ENCODE results near the gene TBC1D16.

Gene TBC1D16

GRCh38 chr17:80012765-80013741 is 22.6 kb downstream of the TBC1D16 start:
- Histone ChIP-seq H3K36me3 (peaks cover 8 to 47% (median 25%) of the 10 kb centered on the region in 3 donors), H3K4me1 (peaks cover 0 to 8% (median 2%) of the 10 kb centered on the region in 4 donors), H3K27me3 (no peaks in the 10 kb centered on the region), H3K27ac (no peak overlapping the region), H3K9me3 (no peaks in the 10 kb centered on the region), H3K4me3 (no peak overlapping the region)
- intact Hi-C loops (cut with DNase I; ENCODE audit: low total_unique reads): no loop called here
- DNase-seq: no peak
- no peak for TF ChIP-seq CTCF (IDR thresholded peaks at IDR 0.05)

- H3K27ac ChIP-seq: no peak overlapping the region
- DNase-seq: no peak
- H3K9me3 ChIP-seq: no peaks in the 10 kb centered on the region
- TF ChIP-seq CTCF (IDR thresholded peaks at IDR 0.05): no peak
- H3K27me3 ChIP-seq: no peaks in the 10 kb centered on the region
- peaks cover 0 to 8% (median 2%) of the 10 kb centered on the region in 4 donors for H3K4me1 ChIP-seq
- intact Hi-C loops (cut with DNase I; ENCODE audit: low total_unique reads): no loop called here
- H3K4me3 ChIP-seq: no peak overlapping the region
- peaks cover 8 to 54% (median 25%) of the 10 kb centered on the region in 3 donors for H3K36me3 ChIP-seq
Observed at GRCh38 chr17:80011989-80012555, 23.6 kb downstream of the TBC1D16 start.

- Histone ChIP-seq H3K9me3 (no peaks in the 10 kb centered on the region), H3K27ac (no peak overlapping the region), H3K4me1 (peaks cover 0 to 16% (median 4%) of the 10 kb centered on the region in 4 donors), H3K27me3 (no peaks in the 10 kb centered on the region), H3K36me3 (peaks cover 8 to 54% (median 25%) of the 10 kb centered on the region in 3 donors), H3K4me3 (no peak overlapping the region)
- DNase-seq: no peak
- TF ChIP-seq CTCF (IDR thresholded peaks at IDR 0.05): no peak
- intact Hi-C loops (cut with DNase I; ENCODE audit: low total_unique reads): no loop called here
Observed at GRCh38 chr17:80010283-80010858, 25.3 kb downstream of the TBC1D16 start.

- TF ChIP-seq CTCF (IDR thresholded peaks at IDR 0.05): no peak
- Histone ChIP-seq H3K4me3 (no peak overlapping the region), H3K9me3 (no peaks in the 10 kb centered on the region), H3K36me3 (peaks cover 8 to 54% (median 25%) of the 10 kb centered on the region in 3 donors), H3K4me1 (peaks cover 0 to 17% (median 4%) of the 10 kb centered on the region in 4 donors), H3K27ac (no peak overlapping the region), H3K27me3 (no peaks in the 10 kb centered on the region)
- DNase-seq: no peak
- intact Hi-C loops (cut with DNase I; ENCODE audit: low total_unique reads): no loop called here
Observed at GRCh38 chr17:80009391-80010282, 26.0 kb downstream of the TBC1D16 start.

GRCh38 chr17:80008848-80009247 is 26.8 kb downstream of the TBC1D16 start:
- Histone ChIP-seq H3K36me3 (peaks cover 8 to 59% (median 25%) of the 10 kb centered on the region in 3 donors), H3K4me3 (no peak overlapping the region), H3K27ac (no peak overlapping the region), H3K4me1 (peaks cover 0 to 17% (median 4%) of the 10 kb centered on the region in 4 donors), H3K27me3 (no peaks in the 10 kb centered on the region), H3K9me3 (no peaks in the 10 kb centered on the region)
- DNase-seq: no peak
- intact Hi-C loops (cut with DNase I; ENCODE audit: low total_unique reads): no loop called here
- TF ChIP-seq CTCF (IDR thresholded peaks at IDR 0.05): no peak
